ENCODE data around the gene TNFRSF6B.

- TF ChIP-seq CTCF (IDR thresholded peaks at IDR 0.05; ENCODE audit: extremely low read depth in 1 of 2, insufficient read depth in 1 of 2, low read depth in 1 of 2, low read length in 2 of 2) (no peak), MAX (IDR thresholded peaks at IDR 0.05; ENCODE audit: insufficient read depth, insufficient read length) (no peak), POLR2A (IDR thresholded peaks at IDR 0.05; ENCODE audit: low read depth, low read length) (no peak), EZH2 (IDR thresholded peaks at IDR 0.05; ENCODE audit: borderline replicate concordance, low read depth, low read length, severe bottlenecking) (no peak), GATA2 (IDR thresholded peaks at IDR 0.05; ENCODE audit: insufficient read depth, insufficient read length, low read depth, low read length) (no peak), MYC (IDR thresholded peaks at IDR 0.05; ENCODE audit: low read depth, low read length) (no peak), POLR2AphosphoS5 (IDR thresholded peaks at IDR 0.05; ENCODE audit: insufficient read depth, low read depth, low read length) (no peak), JUN (IDR thresholded peaks at IDR 0.05; ENCODE audit: borderline replicate concordance, insufficient read depth, insufficient read length, low read depth) (no peak), FOS (IDR thresholded peaks at IDR 0.05; ENCODE audit: borderline replicate concordance, insufficient read depth, low read length) (no peak)
Observed at GRCh38 chr20:63704749-63705117, 8.3 kb downstream of the TNFRSF6B start.
